Activated naive CD4-positive, alpha-beta T cell treated with anti-CD3 and anti-CD28 coated beads, Interleukin-2, amount 50 U/mL, for 24 hours (primary cell): ENCODE data around the gene CABCOCO1.

Source experiments
- H3K27ac Mint-ChIP-seq: one replicate; pipeline ENCODE4 v1.8.0; 2021; ENCODE audit warnings: mild to moderate bottlenecking, mixed read lengths
- H3K27me3 Mint-ChIP-seq: one replicate; pipeline ENCODE4 v1.8.0; 2021; ENCODE audit warnings: mixed read lengths
- H3K36me3 Mint-ChIP-seq: one replicate; pipeline ENCODE4 v1.8.0; 2021; ENCODE audit warnings: mixed read lengths
- H3K4me1 Mint-ChIP-seq: one replicate; pipeline ENCODE4 v1.8.0; 2021; ENCODE audit warnings: mixed read lengths
- H3K4me3 Mint-ChIP-seq: one replicate; pipeline ENCODE4 v1.8.0; 2021; ENCODE audit warnings: mild to moderate bottlenecking, mixed read lengths
- H3K9me3 Mint-ChIP-seq: one replicate; pipeline ENCODE4 v1.8.0; 2021; ENCODE audit warnings: mixed read lengths

The CABCOCO1 gene

GRCh38 chr10:61776615-61777266 lies 114.0 kb downstream of the CABCOCO1 start:
- H3K4me3 Mint-ChIP-seq: no peak overlapping the region

DNA sequence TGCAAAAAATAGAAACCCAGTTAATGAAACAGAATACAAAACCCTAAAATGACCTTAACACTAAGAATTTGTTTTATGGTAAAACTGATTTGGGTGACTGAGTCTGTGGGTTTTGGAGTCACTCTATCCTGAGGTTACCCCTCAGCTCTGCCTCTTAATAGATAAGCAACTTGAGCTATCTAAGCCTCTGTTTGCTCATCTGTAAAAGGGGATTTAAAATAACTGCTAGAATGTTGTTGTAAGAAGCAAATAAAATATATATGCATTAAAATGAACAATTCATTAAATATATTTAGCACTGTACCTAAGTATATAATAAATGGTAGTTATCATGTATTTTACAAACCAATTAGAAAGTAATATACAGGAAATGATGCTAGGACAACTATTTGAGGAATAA lies 115.4 kb downstream of the CABCOCO1 start:
- Mint-ChIP-seq H3K9me3 (no peaks in the 10 kb centered on the region), H3K27ac (no peak overlapping the region), H3K36me3 (no peaks in the 10 kb centered on the region), H3K4me3 (no peak overlapping the region), H3K4me1 (peaks cover 4% of the 10 kb centered on the region), H3K27me3 (peaks cover 2% of the 10 kb centered on the region)

More at GRCh38 chr10:61776615-61777266, 114.0 kb downstream of the CABCOCO1 start:
- Mint-ChIP-seq H3K36me3 (no peaks in the 10 kb centered on the region), H3K27ac (no peak overlapping the region), H3K4me1 (peaks cover 4% of the 10 kb centered on the region), H3K9me3 (no peaks in the 10 kb centered on the region), H3K27me3 (peaks cover 2% of the 10 kb centered on the region)

DNA sequence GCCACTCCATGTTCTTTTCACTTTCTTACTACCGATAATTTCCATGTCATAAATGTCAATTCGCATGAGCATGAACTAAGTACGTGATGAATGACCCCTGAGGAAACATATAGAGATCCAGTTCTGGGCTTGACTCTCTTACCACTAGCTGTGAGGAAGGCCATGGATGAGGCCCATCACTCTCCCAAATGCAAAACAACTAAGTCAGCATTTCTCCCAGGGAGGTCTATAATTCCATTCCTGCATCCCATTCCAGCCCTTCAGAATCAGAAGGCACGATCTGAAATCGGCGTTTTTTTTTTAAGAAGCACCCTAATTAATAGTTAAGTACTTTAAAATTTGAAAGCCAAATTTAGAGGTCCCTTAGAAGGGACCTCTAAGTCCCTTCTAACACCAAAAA lies 116.5 kb downstream of the CABCOCO1 start:
- Mint-ChIP-seq H3K4me3 (no peak overlapping the region), H3K36me3 (no peaks in the 10 kb centered on the region), H3K4me1 (peaks cover 4% of the 10 kb centered on the region), H3K9me3 (no peaks in the 10 kb centered on the region), H3K27me3 (peaks cover 2% of the 10 kb centered on the region), H3K27ac (no peak overlapping the region)

GRCh38 chr10:61779950-61780659 lies 117.4 kb downstream of the CABCOCO1 start:
- Mint-ChIP-seq H3K9me3 (no peaks in the 10 kb centered on the region), H3K27me3 (peaks cover 2% of the 10 kb centered on the region), H3K27ac (peak overlapping the region; percentile 56), H3K4me3 (no peak overlapping the region), H3K4me1 (peaks cover 4% of the 10 kb centered on the region), H3K36me3 (no peaks in the 10 kb centered on the region)

DNA sequence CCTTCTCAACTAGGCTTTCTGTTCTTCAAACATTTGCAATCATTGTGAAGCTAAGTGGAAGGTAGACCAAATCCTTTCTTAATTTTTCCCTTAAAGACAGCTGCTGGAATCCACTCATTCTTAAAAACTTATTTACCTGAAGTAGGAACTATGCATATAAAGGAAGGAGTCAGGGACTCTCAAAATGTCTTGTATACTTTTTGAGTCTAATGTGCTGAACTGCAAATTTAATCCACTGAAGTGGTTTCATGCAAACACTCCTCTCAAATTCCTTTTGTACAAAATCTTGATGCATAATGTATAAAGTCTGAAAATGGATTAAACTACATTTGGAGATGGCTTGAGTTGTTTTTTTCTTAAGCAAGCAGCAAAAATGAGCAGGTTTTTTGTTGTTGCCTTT lies 118.0 kb downstream of the CABCOCO1 start:
- H3K36me3 Mint-ChIP-seq: no peaks in the 10 kb centered on the region
- H3K4me1 Mint-ChIP-seq: peaks cover 5% of the 10 kb centered on the region
- H3K9me3 Mint-ChIP-seq: no peaks in the 10 kb centered on the region
- H3K27ac Mint-ChIP-seq: no peak overlapping the region
- H3K4me3 Mint-ChIP-seq: no peak overlapping the region
- H3K27me3 Mint-ChIP-seq: peaks cover 2% of the 10 kb centered on the region

- no peaks in the 10 kb centered on the region for H3K36me3 Mint-ChIP-seq
- H3K9me3 Mint-ChIP-seq: no peaks in the 10 kb centered on the region
- peaks cover 12% of the 10 kb centered on the region for H3K4me1 Mint-ChIP-seq
- no peak overlapping the region for H3K4me3 Mint-ChIP-seq
- H3K27me3 Mint-ChIP-seq: no peaks in the 10 kb centered on the region
- peak overlapping the region; percentile 63 for H3K27ac Mint-ChIP-seq
Measured at GRCh38 chr10:61781969-61782403, 119.3 kb downstream of the CABCOCO1 start.

- Mint-ChIP-seq H3K4me3 (no peak overlapping the region), H3K4me1 (peaks cover 14% of the 10 kb centered on the region), H3K27ac (no peak overlapping the region), H3K27me3 (no peaks in the 10 kb centered on the region), H3K36me3 (no peaks in the 10 kb centered on the region), H3K9me3 (no peaks in the 10 kb centered on the region)
Measured at GRCh38 chr10:61784354-61785133, 121.8 kb downstream of the CABCOCO1 start.

DNA sequence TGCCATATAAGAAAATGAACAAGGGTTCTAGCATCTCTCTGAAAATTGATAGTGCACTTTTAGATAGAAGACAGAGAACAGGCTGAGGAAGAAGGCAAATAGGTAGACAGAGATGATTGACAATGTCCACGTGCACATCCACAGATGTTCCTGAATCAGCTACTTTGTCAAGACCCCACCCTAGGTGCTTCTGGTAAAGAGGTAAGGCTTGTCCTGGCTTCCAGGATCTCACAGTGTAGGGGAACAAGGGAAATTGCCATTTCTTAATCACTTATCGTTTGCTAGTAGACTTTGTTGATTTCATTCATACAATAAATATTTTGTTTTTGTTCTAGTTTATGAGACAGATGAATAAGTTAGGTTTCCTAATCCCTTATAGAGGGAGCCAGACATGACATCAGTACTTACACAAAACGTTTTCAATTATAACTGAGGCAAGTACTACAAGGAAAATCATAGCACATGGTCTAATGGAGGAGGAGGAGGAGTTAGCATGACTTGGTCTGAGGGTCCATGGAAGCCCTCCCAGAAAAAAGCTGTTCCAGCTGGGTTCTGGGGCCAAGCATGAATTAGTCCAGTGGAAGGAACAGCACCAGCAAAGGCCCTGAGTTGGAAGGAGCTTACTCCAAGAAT lies 122.9 kb downstream of the CABCOCO1 start:
- Mint-ChIP-seq H3K4me1 (peaks cover 11% of the 10 kb centered on the region), H3K27ac (peak overlapping the region; percentile 1)

DNA sequence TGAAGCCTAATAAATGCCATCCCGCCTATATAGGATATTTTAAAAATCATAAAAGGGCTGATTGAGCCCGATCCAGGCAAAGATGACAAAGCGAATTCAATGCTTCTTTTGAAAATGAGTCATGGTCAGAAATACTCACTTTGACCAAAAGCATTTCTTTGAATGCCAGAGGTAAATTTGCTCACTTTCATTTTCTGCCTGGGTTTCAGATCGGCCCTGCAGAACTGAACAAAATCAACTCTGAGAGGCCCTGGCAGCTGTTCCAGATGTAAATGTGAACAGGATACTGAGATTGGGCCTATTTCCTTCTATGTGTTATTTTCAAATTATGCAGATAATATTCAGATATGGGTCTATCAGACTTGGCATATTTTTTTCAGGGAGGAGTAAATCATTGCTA lies 124.0 kb downstream of the CABCOCO1 start:
- no peak overlapping the region for H3K4me3 Mint-ChIP-seq
- H3K9me3 Mint-ChIP-seq: no peaks in the 10 kb centered on the region
- no peak overlapping the region for H3K27ac Mint-ChIP-seq
- peaks cover 11% of the 10 kb centered on the region for H3K4me1 Mint-ChIP-seq
- no peaks in the 10 kb centered on the region for H3K27me3 Mint-ChIP-seq
- no peaks in the 10 kb centered on the region for H3K36me3 Mint-ChIP-seq

More for the DNA sequence above, 122.9 kb downstream of the CABCOCO1 start:
- Mint-ChIP-seq H3K36me3 (no peaks in the 10 kb centered on the region), H3K27me3 (no peaks in the 10 kb centered on the region), H3K9me3 (no peaks in the 10 kb centered on the region), H3K4me3 (no peak overlapping the region)

DNA sequence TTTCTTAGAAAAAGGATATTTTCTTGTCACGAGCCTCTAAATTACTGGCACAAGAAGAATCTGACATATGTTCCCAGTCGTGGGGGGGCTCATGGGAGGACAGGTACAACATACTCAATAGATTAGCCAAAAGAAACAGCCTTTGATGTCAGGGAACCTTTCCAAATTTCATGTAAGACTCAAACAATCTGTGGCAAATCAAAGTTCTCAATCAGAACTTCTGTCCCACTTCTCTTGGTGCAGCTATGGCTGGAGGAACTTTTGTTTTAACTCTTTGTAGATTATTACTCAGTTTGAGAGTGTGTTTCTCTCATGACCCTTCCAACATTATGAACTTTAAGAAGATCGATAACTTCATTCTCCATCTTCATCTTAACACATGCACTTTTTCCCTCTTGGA lies 124.4 kb downstream of the CABCOCO1 start:
- no peaks in the 10 kb centered on the region for H3K36me3 Mint-ChIP-seq
- no peak overlapping the region for H3K4me3 Mint-ChIP-seq
- H3K4me1 Mint-ChIP-seq: peaks cover 11% of the 10 kb centered on the region
- H3K9me3 Mint-ChIP-seq: no peaks in the 10 kb centered on the region
- no peaks in the 10 kb centered on the region for H3K27me3 Mint-ChIP-seq
- H3K27ac Mint-ChIP-seq: no peak overlapping the region

GRCh38 chr10:61789031-61789430 lies 126.3 kb downstream of the CABCOCO1 start:
- H3K27me3 Mint-ChIP-seq: no peaks in the 10 kb centered on the region
- no peak overlapping the region for H3K27ac Mint-ChIP-seq
- no peak overlapping the region for H3K4me3 Mint-ChIP-seq
- H3K9me3 Mint-ChIP-seq: no peaks in the 10 kb centered on the region
- H3K4me1 Mint-ChIP-seq: peaks cover 11% of the 10 kb centered on the region
- H3K36me3 Mint-ChIP-seq: no peaks in the 10 kb centered on the region

DNA sequence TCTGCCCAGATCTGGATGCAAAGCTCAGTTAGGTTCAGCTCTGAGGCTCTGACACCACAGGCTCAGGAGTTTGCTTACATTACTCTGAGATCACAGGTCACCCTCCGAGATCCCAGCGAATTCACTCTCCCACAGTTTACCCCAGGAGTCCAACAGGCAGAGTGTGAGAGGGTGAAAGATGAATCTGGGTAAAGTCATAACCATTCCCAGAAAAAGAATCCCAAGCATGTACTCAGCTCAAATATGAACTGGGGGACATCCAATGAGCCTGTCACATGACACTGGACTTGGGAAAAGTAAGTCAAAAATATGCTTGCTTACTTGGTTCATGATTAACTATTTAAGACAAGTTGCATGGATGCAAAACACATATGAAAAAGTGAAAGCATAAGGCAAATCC lies 128.5 kb downstream of the CABCOCO1 start:
- H3K9me3 Mint-ChIP-seq: no peaks in the 10 kb centered on the region
- H3K27me3 Mint-ChIP-seq: no peaks in the 10 kb centered on the region
- H3K27ac Mint-ChIP-seq: no peak overlapping the region
- H3K36me3 Mint-ChIP-seq: no peaks in the 10 kb centered on the region
- peaks cover 5% of the 10 kb centered on the region for H3K4me1 Mint-ChIP-seq
- no peak overlapping the region for H3K4me3 Mint-ChIP-seq

DNA sequence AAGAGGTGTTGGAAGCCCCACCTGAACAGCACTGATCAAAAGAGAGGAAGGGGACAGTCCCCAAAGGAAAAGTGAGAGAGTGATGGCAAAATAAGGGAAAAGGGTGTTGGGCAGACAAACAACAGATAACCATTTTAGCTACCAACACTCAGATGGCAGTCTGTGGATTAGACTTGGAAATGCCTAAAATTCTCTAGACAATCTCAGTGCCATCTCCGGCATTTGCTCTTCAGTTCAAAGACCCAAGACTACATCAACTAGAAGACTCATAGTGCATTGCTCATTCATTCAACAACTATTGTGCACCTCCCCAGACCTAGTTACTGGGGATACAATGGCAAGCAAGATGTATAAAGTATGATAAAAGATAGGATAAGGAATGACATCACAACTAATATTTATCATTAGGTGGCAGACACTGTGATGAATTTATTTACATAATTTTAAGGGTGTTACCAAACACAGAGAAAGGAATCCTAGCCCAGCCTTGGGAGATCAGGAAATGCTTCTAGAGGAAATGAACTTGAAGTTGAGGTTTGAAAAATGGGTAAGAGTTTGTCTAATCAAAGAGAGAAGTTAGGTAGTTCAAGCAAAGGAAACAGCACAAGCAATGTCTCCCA lies 129.5 kb downstream of the CABCOCO1 start:
- no peaks in the 10 kb centered on the region for H3K4me1 Mint-ChIP-seq
- H3K27ac Mint-ChIP-seq: no peak overlapping the region

GRCh38 chr10:61792921-61793320 lies 130.2 kb downstream of the CABCOCO1 start:
- Mint-ChIP-seq H3K36me3 (no peaks in the 10 kb centered on the region), H3K9me3 (no peaks in the 10 kb centered on the region), H3K27me3 (no peaks in the 10 kb centered on the region), H3K4me1 (no peaks in the 10 kb centered on the region), H3K4me3 (no peak overlapping the region), H3K27ac (no peak overlapping the region)

More for the DNA sequence above, 129.5 kb downstream of the CABCOCO1 start:
- Mint-ChIP-seq H3K36me3 (no peaks in the 10 kb centered on the region), H3K4me3 (no peak overlapping the region), H3K9me3 (no peaks in the 10 kb centered on the region), H3K27me3 (no peaks in the 10 kb centered on the region)
